OCI-LY1 (cell line): Measurements from ENCODE around the gene APLP2.

Experiments
- H2AFZ ChIP-seq: fragments of 200-600 bp; sonication (generic), shearing (Covaris generic); 2 replicates; pipeline ENCODE4 v1.6.0; 2014; ENCODE audit warnings: antibody characterized with exemption, mild to moderate bottlenecking, low read length
- H3F3A ChIP-seq: fragments of 200-600 bp; sonication (generic), shearing (Covaris generic); 2 replicates; pipeline ENCODE4 v1.6.0; 2014; ENCODE audit warnings: mild to moderate bottlenecking, antibody characterized with exemption, low read length, moderate library complexity; ENCODE audit not compliant: insufficient read depth
- H3K27ac ChIP-seq: fragments of 200-600 bp; sonication (generic); 2 replicates; pipeline ENCODE4 v1.5.1; 2014; ENCODE audit warnings: low read length, mixed run types, mild to moderate bottlenecking, low read depth; ENCODE audit not compliant: poor library complexity, severe bottlenecking
- H3K27me3 ChIP-seq: fragments of 200-600 bp; sonication (generic); 2 replicates; pipeline ENCODE4 v1.6.0; 2014; ENCODE audit warnings: antibody characterized with exemption, mild to moderate bottlenecking, low read length, moderate library complexity; ENCODE audit not compliant: insufficient read depth
- H3K36me3 ChIP-seq: fragments of 200-600 bp; sonication (generic); 2 replicates; pipeline ENCODE4 v1.6.1; 2014; ENCODE audit warnings: mild to moderate bottlenecking, antibody characterized with exemption, low read length, moderate library complexity, mixed read lengths; ENCODE audit not compliant: insufficient read depth
- H3K4me1 ChIP-seq: fragments of 200-600 bp; sonication (generic); 2 replicates; pipeline ENCODE4 v1.5.1; 2014; ENCODE audit warnings: mild to moderate bottlenecking, low read length, moderate library complexity; ENCODE audit not compliant: insufficient read depth, severe bottlenecking
- H3K4me2 ChIP-seq: fragments of 200-600 bp; sonication (generic), shearing (Covaris generic); 2 replicates; pipeline ENCODE4 v1.6.1; 2014; ENCODE audit warnings: low read length
- H3K4me3 ChIP-seq: fragments of 200-600 bp; sonication (generic); 2 replicates; pipeline ENCODE4 v1.5.1; 2014; ENCODE audit warnings: low read length, low read depth, mild to moderate bottlenecking, mixed read lengths; ENCODE audit not compliant: poor library complexity, severe bottlenecking
- H3K79me2 ChIP-seq: fragments of 200-600 bp; shearing (Covaris generic); 2 replicates; pipeline ENCODE4 v1.6.1; 2016; ENCODE audit warnings: mixed run types, low read length, mixed read lengths; ENCODE audit not compliant: insufficient read depth
- H3K9ac ChIP-seq: fragments of 200-600 bp; sonication (generic), shearing (Covaris generic); 2 replicates; pipeline ENCODE4 v1.6.1; 2014; ENCODE audit warnings: mild to moderate bottlenecking, low read length, mixed read lengths
- H3K9me2 ChIP-seq: fragments of 200-600 bp; sonication (generic), shearing (Covaris generic); 2 replicates; pipeline ENCODE4 v1.6.1; 2014; ENCODE audit warnings: low read depth, mild to moderate bottlenecking, low read length, mixed read lengths
- H3K9me3 ChIP-seq: fragments of 200-600 bp; shearing (Covaris generic); 2 replicates; pipeline ENCODE4 v1.6.1; 2014; ENCODE audit warnings: low read length, mixed read lengths
- H4K20me1 ChIP-seq: fragments of 200-600 bp; sonication (generic), shearing (Covaris generic); 2 replicates; pipeline ENCODE4 v1.6.0; 2016; ENCODE audit warnings: mild to moderate bottlenecking, low read length; ENCODE audit not compliant: insufficient read depth
- CTCF ChIP-seq: fragments of 200-600 bp; sonication (generic), shearing (Covaris generic); IDR thresholded peaks from 2 replicates; pipeline ENCODE4 v1.5.1; 2017; ENCODE audit warnings: mild to moderate bottlenecking, antibody characterized with exemption, low read length, moderate library complexity, mixed read lengths
- EZH2 ChIP-seq: fragments of 200-600 bp; sonication (generic), shearing (Covaris generic); IDR thresholded peaks from 2 replicates; pipeline ENCODE4 v1.8.0; 2017; ENCODE audit warnings: borderline replicate concordance, mixed run types, mild to moderate bottlenecking, antibody characterized with exemption, low read length, moderate library complexity, mixed read lengths

Gene APLP2

GRCh38 chr11:130032931-130033330 lies 36.8 kb upstream of the APLP2 start:
- Histone ChIP-seq H3F3A (no peaks in the 10 kb centered on the region), H3K4me3 (no peak overlapping the region), H3K4me2 (no peak overlapping the region), H3K79me2 (no peaks in the 10 kb centered on the region), H3K9me3 (no peaks in the 10 kb centered on the region), H3K36me3 (no peaks in the 10 kb centered on the region), H3K9ac (no peak overlapping the region), H3K27ac (no peak overlapping the region), H3K4me1 (no peaks in the 10 kb centered on the region), H3K27me3 (no peaks in the 10 kb centered on the region), H4K20me1 (no peaks in the 10 kb centered on the region), H3K9me2 (no peaks in the 10 kb centered on the region), H2AFZ (no peak overlapping the region)
- TF ChIP-seq CTCF (no peak), EZH2 (no peak)

- no peak overlapping the region for H2AFZ ChIP-seq
- H3K9ac ChIP-seq = no peak overlapping the region
- no peaks in the 10 kb centered on the region for H3K4me1 ChIP-seq
- H3K4me2 ChIP-seq = no peak overlapping the region
- H4K20me1 ChIP-seq = no peaks in the 10 kb centered on the region
- H3K79me2 ChIP-seq = no peaks in the 10 kb centered on the region
- H3K27ac ChIP-seq = no peak overlapping the region
- no peaks in the 10 kb centered on the region for H3K36me3 ChIP-seq
- H3K4me3 ChIP-seq = no peak overlapping the region
- H3K9me2 ChIP-seq = no peaks in the 10 kb centered on the region
- no peaks in the 10 kb centered on the region for H3F3A ChIP-seq
- no peak for TF ChIP-seq CTCF
- TF ChIP-seq EZH2 = no peak
- no peaks in the 10 kb centered on the region for H3K9me3 ChIP-seq
- no peaks in the 10 kb centered on the region for H3K27me3 ChIP-seq
Observed at GRCh38 chr11:130034236-130034635, 35.5 kb upstream of the APLP2 start.

- Histone ChIP-seq H2AFZ (no peak overlapping the region), H3K27me3 (no peaks in the 10 kb centered on the region), H3K9ac (no peak overlapping the region), H3F3A (no peaks in the 10 kb centered on the region), H3K79me2 (no peaks in the 10 kb centered on the region), H3K9me2 (no peaks in the 10 kb centered on the region), H4K20me1 (no peaks in the 10 kb centered on the region), H3K4me3 (no peak overlapping the region), H3K27ac (no peak overlapping the region), H3K9me3 (no peaks in the 10 kb centered on the region), H3K36me3 (no peaks in the 10 kb centered on the region), H3K4me1 (no peaks in the 10 kb centered on the region), H3K4me2 (no peak overlapping the region)
- TF ChIP-seq EZH2 (no peak), CTCF (no peak)
Observed at GRCh38 chr11:130037058-130037457, 32.6 kb upstream of the APLP2 start.
